AG09309 (cell line): Measurements from ENCODE around the gene ASIC1.

Experiments
- DNase-seq: peaks from one replicate; pipeline ENCODE4 v3.0.0-alpha.2; 2010; ENCODE audit warnings: low read depth
- H3K4me3 ChIP-seq: 2 replicates; pipeline ENCODE4 v1.5.1; 2011; ENCODE audit warnings: mild to moderate bottlenecking, low read depth, low read length, moderate library complexity; ENCODE audit not compliant: control insufficient read depth
- CTCF ChIP-seq: IDR thresholded peaks from 2 replicates; pipeline ENCODE4 v1.5.1; 2011; ENCODE audit warnings: mild to moderate bottlenecking, low read depth, low read length, inconsistent platforms; ENCODE audit not compliant: insufficient read depth, control insufficient read depth; ENCODE audit errors: missing control alignments

Gene ASIC1

DNA sequence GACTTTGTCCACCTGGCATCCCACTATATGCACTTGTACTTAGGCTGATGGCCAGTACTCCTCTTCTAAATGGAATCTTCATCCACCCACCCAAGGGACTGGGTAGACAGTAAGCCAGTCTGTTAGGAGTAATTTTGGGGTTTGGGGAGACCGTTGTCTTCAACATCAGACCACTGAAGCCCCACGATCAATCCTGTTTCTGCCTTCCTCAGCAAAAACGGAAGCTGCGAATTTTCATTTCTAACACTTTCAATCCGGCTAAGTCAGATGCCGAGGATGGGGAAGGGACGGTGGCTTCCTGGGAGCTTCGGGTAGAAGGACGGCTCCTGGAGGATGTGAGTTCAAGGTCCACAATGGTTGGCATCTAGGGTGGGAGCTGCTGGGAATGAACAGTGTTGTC lies 29.8 kb downstream of the ASIC1 start:
- no peak for TF ChIP-seq CTCF
- no peak overlapping the region for H3K4me3 ChIP-seq

GRCh38 chr12:50087995-50088394 lies 30.6 kb downstream of the ASIC1 start:
- no peak for TF ChIP-seq CTCF
- no peak overlapping the region for H3K4me3 ChIP-seq
- DNase-seq: no peak

More for the DNA sequence above, 29.8 kb downstream of the ASIC1 start:
- no peak for DNase-seq

- no peak for DNase-seq
- TF ChIP-seq CTCF: peak; percentile 75
- no peak overlapping the region for H3K4me3 ChIP-seq
These were observed 31.4 kb downstream of the ASIC1 start for GRCh38 chr12:50088577-50089335.

- DNase-seq: no peak
- no peak overlapping the region for H3K4me3 ChIP-seq
- TF ChIP-seq CTCF: no peak
These were observed 32.3 kb downstream of the ASIC1 start for GRCh38 chr12:50089730-50090129.

GRCh38 chr12:50090391-50090790 lies 33.0 kb downstream of the ASIC1 start:
- DNase-seq: no peak
- TF ChIP-seq CTCF: no peak
- no peak overlapping the region for H3K4me3 ChIP-seq

DNA sequence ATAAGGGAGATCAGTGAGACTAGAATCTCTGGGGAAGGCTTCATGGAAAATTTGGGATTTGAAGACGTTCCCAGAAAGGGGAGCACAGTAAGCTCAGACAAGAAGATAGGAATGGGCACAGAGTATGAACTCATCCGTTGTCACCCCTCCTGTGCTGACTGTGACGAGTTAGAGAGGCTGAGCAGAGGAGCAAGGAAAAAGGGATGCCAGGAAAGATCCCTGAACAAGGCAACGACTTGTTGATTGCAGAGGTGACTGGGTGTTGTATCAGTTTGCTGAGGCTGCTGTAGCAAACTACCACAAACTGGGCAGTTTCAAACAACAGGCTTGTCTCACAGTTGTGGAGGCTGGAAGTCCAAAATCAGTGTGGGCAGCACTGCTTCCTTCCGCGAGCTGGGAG lies 40.6 kb downstream of the ASIC1 start:
- TF ChIP-seq CTCF: no peak
- H3K4me3 ChIP-seq: no peak overlapping the region
- no peak for DNase-seq

DNA sequence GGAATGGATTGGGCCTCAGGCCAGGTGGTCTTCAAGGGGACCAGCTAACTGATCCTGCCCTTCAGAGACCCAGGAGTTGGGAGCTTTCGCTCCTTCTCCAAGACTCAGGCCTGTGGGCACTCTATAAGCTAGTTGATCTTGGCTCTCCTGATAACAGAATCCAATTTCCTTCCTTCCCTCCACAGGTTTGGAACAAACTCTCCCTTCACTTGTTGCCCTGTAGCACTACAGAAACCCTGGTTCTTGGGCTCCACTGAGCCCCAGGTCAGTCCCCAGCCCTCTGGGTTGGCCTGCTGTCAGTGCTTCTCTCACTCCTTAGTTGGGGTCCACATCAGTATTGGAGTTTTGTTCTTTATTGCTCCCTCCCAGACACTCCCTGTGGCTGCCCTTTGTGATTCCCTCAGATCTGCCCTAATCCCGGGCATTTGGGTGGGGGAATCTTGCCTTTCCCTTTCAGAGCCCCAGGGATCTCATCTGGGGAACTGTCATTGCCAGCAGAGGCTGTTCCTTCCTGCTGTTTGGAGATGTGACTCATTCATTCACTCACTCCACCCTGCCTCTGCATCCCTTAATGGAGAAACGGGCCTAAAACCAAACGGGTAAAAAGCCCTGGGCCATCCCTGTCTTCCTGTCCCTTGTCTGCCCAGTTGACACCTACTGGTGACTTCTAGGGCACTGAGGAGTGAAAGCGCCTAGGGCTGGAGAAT lies 42.1 kb downstream of the ASIC1 start:
- H3K4me3 ChIP-seq: no peak overlapping the region
- no peak for DNase-seq
- TF ChIP-seq CTCF: no peak
